ENCODE measurements around the gene ZFYVE21.

GRCh38 chr14:103667671-103668070 lies 47.9 kb upstream of the ZFYVE21 start:
- TF ChIP-seq CTCF (IDR thresholded peaks at IDR 0.05) (no peak), POLR2AphosphoS5 (IDR thresholded peaks at IDR 0.05) (no peak)
